Superior temporal gyrus (tissue), 1 donor: ENCODE measurements around the gene EZH2.

ENCODE experiments used
- DNase-seq: peaks from one replicate; pipeline ENCODE4 v3.0.0-alpha.2; 2016; ENCODE audit errors: extremely low spot score

EZH2 gene

DNA sequence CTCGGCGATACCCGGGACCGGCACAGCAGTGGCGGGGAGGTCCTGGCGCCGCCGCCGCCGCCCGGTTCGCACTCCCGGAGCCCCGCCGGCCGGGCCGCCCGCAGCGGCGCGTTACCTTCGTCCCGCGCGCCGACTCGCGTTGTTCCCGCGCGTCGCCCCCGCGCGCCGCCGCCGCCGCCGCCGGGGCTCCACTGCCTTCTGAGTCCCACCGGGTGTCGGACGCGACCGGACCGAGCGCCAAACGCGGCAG, at the start of gene EZH2:
TSS of gene EZH2 (minus strand) at position 243 of the 250 bp plus-strand sequence. CDS start 36,993 bp downstream, outside the sequence.
- no peak for DNase-seq

DNA sequence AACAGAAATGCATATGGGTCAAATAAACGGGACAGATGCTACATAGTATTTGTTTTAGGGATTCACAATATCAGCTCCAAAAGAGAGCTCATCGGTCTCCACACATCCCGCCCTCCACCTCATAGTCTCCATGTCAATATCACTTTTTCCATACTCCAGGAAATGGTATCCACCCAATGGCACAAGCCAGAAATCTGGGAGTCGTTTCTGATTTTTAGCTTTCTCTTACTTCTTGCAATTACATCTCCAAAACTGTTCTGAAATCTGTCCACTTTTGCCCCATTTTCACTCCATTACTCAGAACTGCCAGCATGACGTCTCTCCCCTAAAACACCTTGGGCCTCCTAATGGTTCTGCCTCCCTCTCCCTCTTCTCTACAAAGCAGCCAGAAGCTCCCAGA, 47.4 kb upstream of the EZH2 start:
- DNase-seq, result no peak

DNA sequence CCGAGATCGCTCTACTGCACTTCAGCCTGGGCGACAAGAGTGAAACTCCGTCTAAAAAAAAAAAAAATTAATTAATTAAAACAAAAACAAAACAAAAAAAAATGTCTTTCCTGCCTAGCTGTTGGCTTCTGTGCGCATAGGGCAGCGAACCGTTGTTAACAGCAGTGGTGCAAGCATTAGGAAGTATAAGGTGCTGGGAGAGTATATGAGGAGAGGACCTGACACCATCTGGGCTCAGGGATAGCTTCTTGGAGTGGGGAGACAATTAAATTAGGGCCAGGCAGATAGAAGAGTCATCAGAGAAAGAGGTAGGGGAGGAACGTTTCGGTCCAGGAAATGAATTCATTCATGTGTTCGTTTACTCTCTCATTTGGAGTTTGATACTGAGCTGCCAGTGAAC, 46.2 kb upstream of the EZH2 start:
- no peak for DNase-seq

DNA sequence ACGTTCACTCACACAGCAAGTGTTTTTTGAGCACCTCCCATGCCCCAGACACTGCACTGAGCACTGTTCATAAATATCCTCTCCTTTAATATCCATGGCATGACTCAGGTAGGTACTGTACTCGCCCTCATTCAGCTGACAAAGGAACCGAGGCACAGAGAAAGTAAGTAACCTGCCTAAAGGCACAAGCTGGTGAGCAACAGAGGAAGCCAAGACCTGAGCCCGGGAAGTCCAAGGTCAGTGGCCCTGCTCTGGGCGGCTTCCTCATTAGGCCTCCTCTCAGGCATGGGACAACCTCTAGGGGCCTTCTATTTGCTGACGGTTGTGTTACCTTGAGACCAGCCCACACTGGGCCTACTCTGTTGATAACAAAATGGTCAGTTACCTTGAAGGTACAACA, 45.1 kb upstream of the EZH2 start:
- DNase-seq, result no peak

DNA sequence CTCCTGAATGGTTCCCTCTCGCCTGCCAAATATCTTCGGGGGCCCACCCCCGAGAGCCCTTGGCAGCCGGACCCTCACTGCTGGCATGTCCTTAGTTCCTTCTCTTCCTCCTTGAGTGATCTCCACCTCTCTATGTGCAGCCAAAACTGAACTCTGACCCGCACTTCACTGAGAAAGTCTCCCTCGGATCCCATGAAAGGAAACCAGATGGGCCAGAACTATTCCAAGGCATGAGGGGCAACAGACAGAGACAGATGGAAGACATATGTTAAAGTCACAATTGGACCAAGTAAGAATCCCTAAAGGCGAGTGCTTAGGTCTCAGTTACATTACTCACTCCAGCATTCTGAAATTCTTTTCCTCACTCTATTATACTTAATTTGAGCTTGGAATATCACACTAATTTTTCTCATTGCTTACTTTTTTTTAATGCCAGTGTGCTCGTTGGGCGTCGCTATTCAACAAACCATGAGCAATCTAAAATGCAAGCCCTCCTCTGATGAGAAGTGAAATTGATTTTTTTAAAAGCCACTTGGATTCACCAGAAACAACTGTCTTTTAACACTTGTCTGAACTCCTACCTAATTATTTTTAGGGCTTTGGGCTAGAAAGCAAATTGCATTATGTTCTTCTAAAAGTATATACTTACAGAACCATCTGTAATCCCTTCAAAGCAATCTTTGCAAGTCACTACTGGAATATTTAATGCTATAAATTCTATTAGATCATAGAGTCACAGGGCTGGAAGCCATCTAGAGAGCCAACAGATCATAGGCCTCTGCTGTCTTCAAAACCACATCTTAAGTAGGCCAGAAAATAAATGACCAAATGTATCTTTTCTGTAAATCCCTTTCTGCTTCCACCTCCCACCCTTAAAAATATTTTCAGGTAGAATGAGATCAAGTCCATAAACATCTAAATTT, 43.3 kb upstream of the EZH2 start:
- DNase-seq, result no peak

DNA sequence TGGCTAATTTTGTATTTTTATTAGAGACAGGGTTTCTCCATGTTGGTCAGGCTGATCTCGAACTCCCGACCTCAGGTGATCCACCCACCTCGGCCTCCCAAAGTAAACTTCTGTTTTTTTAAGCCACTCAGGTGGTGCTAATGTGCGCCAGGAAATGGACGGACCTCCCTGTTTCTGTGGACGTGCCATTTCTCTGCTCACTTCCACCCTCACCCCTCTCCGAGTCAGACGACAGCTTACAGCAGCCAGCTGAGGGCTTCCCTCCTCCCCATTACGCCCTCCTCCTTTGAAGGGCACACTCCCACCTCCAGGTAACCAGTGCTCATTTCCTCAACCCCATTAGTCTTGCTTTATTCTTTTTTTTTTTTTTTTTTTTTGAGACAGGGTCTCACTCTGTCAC, 41.7 kb upstream of the EZH2 start:
- no peak for DNase-seq

DNA sequence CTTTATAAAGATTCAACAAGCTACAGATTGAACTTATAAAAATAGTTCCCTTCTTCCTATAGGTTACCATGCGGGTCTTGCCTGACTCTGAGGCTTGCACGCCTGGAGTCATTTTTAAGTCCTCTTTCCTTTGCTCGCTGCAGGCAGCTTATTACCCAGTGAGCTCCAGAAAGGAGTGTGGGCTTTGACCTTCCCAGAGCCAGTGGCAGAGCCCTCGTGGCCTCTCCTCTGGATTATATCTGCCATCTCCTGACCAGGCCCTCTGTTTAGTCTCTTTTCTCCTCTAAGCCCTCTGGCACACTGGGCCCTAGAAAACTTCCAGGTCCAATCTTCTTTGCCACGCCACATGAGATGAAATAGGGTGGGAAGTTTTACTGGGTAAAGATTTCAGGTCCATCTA, 39.9 kb upstream of the EZH2 start:
- DNase-seq, result no peak

DNA sequence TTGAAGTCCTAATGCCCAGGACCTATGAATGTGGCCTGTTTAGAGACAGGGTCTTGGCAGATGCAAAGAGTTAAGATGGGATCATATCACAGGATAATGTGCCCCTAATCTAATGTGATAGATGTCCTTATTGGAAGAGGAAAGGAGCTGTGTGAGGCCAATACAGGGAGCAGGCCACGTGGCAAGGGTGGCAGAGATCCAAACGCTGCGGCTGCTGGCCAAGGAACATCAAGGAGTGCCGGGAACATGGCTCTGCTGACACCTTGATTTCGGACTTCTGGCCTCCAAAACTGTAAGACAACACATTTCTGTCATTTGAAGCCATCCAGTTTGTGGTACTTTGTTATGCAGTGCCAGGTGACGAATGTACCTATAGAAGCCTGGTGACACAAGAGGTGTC, 37.7 kb upstream of the EZH2 start:
- no peak for DNase-seq

DNA sequence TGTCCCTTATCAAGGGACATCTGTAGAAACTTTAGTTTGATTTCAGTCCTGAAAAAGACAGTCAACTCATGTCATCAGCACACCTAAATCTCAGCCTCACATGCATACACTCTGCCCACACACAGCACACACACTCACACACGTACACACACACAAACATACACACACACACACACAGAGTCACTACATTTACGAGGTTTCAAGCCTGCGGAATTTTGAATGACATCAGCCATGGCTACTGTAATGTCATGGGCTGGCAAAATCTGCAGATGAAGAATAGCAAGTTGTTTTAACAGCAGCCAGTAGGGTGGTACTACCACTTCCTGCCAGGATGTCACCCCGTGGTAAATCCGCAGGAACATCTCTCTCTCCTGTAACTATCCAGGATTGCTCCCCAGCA, 37.1 kb upstream of the EZH2 start:
- DNase-seq, result no peak

DNA sequence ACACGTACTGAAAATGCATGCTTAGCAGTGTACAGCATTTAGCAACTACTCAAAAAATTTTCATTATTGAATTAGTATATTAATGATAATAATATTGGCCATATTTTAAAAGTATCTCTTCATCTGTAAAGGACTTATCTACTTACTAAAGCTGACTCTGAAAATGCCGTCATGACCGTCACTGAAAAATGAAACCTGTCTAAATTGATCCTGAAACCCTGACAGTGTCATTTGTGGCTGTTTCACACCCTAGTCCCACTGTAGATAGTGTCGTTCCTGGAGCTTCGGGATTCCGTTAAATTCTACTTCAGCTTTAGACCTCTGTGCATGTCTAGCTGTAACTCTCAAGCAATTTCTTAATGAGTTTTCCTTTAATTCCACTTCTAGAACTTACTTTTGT, 35.8 kb upstream of the EZH2 start:
- no peak for DNase-seq

DNA sequence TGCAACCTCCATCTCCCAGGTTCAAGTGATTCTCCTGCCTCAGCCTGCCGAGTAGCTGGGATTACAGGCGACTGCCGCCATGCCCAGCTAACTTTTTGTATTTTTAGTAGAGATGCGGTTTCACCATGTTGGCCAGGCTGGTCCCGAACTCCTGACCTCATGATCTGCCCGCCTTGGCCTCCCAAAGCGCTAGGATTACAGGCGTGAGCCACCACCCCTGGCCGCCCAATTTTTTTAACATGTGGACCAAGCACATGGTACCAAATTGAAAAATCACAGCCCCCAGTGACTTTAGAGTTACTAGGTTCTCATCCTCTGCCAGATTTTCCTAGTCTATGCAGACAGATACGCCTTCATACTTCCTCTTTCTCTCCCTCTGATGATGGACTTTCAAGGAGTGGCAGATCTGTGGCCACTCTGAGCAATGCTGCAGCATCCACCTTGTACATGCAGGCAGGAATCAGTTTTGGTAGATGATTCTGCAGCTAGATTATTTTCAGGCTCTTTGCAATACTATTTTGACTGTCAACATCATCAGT, 34.0 kb upstream of the EZH2 start:
- no peak for DNase-seq

DNA sequence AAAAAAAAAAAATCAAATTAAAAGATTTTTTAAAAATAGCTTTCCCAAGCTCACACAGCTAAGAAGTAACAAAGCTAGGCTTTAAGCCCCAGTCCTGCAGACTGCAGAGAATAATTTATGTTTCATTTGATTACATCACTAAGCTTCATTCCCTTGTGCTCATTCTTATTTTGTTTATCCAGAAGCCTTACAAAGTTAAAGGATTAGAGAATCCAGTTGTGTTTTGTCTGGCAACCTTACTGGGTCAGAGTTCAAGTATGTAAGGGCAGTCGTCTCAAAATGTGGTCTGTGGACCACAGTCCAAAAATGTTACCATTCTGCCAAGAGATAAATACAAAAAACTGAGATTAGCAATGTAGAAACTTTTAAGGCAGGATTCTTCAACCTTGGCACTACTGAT, 32.1 kb upstream of the EZH2 start:
- DNase-seq, result no peak

DNA sequence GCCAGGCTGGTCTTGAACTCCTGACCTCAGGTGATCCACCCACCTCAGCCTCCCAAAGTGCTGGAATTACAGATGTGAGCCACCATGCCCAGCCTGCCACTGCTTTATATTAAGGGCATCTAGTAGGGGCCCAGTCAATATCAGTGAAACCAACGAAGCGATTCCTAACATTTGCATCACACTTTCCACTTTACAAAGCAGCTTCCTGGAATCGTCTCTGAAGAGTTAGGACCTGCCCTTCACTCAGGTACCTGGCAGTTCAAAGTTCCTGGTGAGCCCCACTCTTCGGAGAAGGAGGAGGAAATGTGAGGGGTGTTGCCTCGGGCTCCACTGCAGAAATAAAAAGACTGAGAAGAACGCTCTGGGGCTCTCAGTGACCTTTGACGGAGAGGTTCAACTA, 31.1 kb upstream of the EZH2 start:
- no peak for DNase-seq

DNA sequence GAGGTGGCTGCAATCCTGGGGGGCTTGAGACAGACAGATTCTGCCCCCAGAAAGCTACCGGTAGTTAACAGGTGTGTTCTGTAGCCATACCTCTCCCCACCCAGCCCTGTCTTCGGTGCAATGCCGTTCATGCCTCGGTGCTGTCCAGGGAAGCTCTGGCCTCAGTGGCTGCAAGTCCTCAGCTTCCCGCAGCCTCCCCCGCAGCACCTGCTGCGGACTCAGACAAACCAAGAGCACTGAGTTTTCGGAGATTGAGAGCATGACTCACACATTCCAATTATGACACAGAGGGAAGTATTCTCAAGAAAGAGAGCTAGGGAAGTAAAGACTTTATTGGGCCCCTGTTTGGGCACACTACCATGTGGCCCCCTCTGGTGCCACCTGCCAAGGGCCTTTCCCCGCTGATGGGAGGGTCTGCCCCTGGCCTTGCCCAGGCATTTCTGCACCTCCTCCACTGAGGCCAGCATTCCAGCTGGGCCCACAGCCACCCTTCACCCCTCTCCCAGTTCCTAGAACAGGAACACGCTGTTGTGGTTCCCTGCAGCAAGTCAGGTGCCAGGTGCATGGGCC, 30.2 kb upstream of the EZH2 start:
- DNase-seq, result peak; percentile 30

DNA sequence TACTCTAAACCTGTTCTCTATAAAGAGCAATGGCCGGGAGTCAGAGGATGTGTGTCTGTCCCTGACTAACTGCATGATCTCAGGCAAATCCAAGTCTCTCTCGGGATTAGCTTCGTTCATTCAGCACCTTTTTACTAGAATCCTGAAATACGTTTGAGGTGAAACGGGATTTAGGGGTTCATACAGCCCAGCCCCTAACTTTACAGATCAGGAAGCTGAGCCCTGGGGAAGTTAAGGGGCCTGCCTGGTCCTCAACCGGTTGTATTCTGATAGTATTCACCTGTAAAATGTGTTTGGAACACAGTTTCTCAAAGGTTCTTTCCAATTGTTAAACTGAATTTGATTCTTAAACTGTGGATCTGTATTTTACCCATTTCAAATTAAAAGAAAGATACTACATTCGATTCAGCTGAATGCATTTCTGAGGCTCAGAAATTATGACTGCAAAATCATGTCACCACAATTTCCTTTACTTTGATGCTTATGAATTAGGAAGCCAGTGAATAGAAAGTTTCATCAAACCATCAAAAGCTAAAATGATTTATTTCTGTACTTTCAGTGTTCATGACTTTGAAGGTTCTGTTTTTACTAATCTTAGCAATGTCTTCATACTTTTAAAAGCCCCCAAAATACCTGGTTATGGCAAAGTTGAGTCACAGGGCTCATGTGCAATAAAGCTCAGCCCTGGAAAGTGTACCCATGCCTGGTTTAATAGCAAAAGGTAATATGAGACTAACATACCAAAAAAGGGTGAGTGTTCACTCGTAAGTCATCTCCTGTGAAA, 28.9 kb upstream of the EZH2 start:
- no peak for DNase-seq

DNA sequence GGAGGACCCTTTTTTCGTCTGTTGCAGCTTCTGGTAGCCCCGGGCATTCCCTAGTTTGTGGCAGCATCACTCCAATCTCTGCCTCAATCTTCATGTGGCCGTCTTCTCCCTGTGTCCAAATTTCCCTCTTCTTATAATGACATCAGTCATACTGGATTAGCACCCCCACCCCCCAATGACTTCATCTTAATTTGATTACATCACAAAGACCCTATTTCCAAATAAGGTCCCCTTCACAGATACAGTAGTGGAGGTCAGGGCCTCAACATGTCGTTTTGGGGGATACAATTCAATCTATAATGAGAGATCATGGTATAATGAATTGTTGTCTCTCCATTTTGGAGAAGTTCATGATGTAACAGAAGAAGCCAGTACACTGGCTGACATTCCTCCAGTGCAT, 28.1 kb upstream of the EZH2 start:
- DNase-seq, result no peak

DNA sequence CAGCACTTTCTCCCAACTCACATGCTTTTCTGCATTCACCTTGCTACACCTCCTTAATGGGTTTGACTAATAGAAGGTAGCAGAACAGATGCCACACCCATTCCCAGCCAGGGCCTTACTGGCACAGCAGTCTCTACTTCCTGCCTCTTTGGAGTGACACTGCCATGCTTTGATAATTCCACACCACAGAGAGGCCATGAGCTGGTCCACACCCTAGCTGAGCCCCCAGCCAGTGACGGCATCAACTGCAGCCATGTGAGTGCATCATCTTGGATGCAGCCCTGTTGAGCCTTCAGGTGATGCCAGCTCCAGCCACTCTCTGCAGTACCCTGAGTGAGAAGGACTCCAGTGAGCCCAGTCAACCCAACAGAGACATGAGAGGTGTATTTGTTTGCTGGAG, 27.5 kb upstream of the EZH2 start:
- DNase-seq, result no peak

DNA sequence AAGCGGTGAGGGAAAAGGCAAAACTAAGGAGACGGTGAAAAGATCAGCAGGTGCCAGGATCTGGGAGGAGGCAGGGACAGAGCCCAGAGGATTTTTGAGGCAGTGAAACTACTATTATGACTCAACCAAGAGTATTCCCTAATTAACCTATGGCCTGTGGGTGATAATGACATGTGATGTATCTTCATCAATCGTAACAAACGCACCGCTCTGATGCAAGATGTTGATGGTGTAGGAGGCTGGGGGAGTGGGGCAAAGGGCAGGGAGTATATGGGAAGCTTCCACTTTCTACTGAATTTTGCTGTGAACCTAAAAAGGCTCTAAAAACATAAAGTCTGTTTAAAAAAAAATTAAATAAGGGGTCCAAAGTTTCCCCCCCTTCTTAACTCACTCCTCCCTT, 25.5 kb upstream of the EZH2 start:
- DNase-seq, result no peak

DNA sequence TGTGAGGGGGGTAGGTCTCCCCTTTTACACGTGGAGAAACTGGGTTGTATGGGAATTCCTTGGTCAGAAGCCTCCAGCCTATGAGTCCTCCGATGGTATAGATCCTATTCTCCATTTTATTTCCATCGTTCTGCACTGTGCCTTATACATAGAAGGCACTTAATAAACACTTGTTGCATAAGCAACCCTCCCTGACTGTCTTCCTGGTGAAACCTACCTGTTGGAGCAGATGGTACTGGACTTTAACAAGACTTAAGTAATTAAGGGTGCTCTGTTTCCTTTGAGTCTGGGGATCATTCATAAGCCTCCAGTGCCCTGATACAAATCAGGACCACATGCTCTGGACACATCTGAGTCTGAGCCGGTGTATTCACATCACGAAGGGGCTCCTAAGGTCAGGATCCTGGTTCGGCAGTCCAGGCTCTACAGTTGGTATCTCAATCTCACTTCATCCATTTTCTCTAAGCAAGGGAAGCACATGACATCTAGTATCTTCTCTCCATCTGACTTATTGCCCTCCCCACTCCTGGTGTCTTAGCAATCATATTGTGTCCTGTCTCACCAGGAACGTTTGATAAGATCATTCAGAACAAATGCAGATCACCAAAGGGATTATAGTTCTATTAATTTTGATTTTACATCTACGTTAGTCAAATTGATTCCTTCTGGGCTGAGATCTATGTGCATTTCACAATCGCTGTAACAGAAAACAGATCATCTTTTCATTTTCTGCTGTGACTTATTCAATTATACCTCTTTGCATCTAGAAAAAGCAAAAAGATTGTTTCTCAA, 22.8 kb upstream of the EZH2 start:
- no peak for DNase-seq

DNA sequence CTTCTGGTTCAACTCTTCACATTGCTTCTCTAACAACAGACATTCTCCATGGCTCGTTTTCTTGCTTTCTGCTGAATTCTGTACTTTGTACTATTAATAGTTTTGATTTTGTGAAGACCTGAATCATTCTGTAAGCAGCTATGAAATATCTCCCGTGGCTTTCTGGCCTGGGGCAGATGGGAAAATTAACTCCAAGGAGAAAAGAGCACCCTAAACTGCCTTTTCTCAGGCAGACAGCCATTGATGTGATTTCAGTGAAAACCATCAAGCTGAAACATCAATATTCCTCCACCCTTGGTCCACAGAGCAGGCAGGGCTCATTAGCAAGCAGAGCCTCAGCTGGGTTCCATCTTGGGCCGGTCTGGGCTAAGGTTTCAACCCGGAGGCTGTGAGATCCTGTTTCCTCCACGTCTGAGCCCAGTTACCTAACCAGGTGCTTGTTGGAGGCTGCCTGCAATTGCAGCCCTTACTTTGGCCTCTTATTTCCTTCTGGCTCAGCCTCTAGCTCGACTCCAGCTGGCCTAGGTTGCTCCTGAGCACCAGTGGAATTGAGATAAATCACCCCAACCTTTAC, 21.1 kb upstream of the EZH2 start:
- no peak for DNase-seq

DNA sequence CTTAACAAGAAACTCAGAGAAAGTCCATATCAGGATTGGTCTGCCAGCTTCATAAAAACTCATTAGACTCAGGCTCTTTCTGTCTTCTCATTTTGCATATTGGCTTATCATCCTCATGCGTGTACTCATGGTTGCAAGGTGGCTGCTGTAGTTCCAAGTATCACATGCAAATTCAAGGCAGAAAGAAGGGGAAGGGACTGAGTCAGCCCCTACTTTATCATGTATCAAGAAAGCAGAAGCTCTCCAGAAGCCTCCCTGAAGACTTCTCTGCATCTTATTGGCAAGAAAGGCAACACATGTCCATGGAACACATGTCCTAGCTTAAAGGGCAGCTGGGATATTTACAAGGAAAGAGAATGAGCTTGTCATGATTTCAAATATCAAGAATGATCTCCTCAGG, 19.4 kb upstream of the EZH2 start:
- no peak for DNase-seq

DNA sequence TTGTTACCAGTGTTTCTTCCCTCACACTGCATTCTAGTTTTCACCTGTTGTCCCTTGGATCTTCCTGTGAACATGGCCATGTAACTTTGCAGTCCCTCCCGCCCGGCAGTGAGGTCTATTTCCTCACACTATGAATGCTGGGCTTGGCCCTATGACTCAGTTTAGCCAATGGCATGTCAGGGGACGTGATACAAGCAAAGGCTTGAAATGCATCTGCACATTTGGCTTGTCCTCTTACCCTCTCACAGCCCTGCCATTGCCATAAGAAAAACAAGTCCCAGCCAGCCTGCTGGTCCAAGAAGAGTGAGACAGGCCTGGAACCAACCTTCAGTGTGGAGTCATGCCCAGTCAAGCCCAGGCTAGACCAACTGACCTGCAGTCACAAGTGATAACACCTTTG, 17.1 kb upstream of the EZH2 start:
- no peak for DNase-seq
